HCT116 (cell line): ENCODE measurements around the gene LRRC4C. TPM values are rescaled to one million over a fixed set of nuclear protein-coding genes. Genes with fewer than 3 reads are reported as not detected.

Source experiments
- ATAC-seq: fragments of 200-7000 bp; cut with Tn5 transposase; 2 replicates; pipeline ENCODE4 v1.9.1; 2020; ENCODE audit warnings: mild to moderate bottlenecking, moderate library complexity
- BruUV-seq: library from RNA; stranded (reverse); fragments of 400-500 nt; replicated peaks from 2 replicates; lab custom pipeline; 2021; lab: Mats Ljungman, UMichigan
- CTCF ChIA-PET: fragments of 300-600 bp; sonication (Branson Sonifier 250); formaldehyde crosslinking; loops from one replicate; lab custom pipeline; 2021; ENCODE audit warnings: antibody characterized with exemption; lab: Charles Lee
- POLR2A ChIA-PET: fragments of 300-600, 350-600 bp; sonication (Branson Sonifier 250); formaldehyde crosslinking; loops from one replicate; lab custom pipeline; 2021; ENCODE audit warnings: antibody characterized with exemption; lab: Charles Lee
- RAD21 ChIA-PET, 2 experiments: fragments of 300-600 bp; sonication (Branson Sonifier 250); formaldehyde crosslinking; loops; one replicate each; lab custom pipeline; 2023; ENCODE audit warnings: low total read pairs in 2 of 2; ENCODE audit not compliant: uncharacterized antibody in 2 of 2, unreplicated experiment in 2 of 2, low non-redundant PET in 1 of 2; lab: Charles Lee
- DNase-seq: peaks from one replicate; pipeline ENCODE4 v3.0.0-alpha.2; 2010; ENCODE audit warnings: low read depth, low spot score
- H2AFZ ChIP-seq: fragments of 200-600 bp; shearing (Covaris generic), sonication (generic); 2 replicates; pipeline ENCODE4 v1.6.1; 2017; ENCODE audit warnings: low read depth, mixed run types, mixed read lengths, antibody characterized with exemption, low read length; ENCODE audit not compliant: poor library complexity, severe bottlenecking
- H3K27ac ChIP-seq: 2 replicates; pipeline ENCODE4 v1.5.1; 2012; ENCODE audit warnings: low read depth, low read length
- H3K27me3 ChIP-seq: fragments of 200-600 bp; sonication (generic); 2 replicates; pipeline ENCODE4 v1.6.1; 2016; ENCODE audit warnings: mixed run types, low read length, mixed read lengths; ENCODE audit not compliant: insufficient read depth
- H3K36me3 ChIP-seq, 2 experiments: fragments of 200-500 bp in 1 of 2; fragments of 200-600 bp in 1 of 2; sonication (Bioruptor generic) in 1 of 2; sonication (generic) in 1 of 2; 2 replicates each; pipeline versions ENCODE4 v1.5.1 to v1.6.1; 2014 to 2016; ENCODE audit warnings: low read length in 2 of 2, inconsistent platforms in 1 of 2, mixed read lengths in 1 of 2, mixed run types in 1 of 2; ENCODE audit not compliant: insufficient read depth in 2 of 2, control insufficient read depth in 1 of 2
- H3K4me1 ChIP-seq, 2 experiments: fragments of 200-600 bp in 1 of 2; sonication (generic) in 1 of 2; 2 replicates each; pipeline versions ENCODE4 v1.5.1 to v1.6.1; 2012 to 2017; ENCODE audit warnings: low read length in 2 of 2, inconsistent platforms in 1 of 2, mild to moderate bottlenecking in 1 of 2, mixed read lengths in 1 of 2, mixed run types in 1 of 2, moderate library complexity in 1 of 2; ENCODE audit not compliant: insufficient read depth in 2 of 2, control insufficient read depth in 1 of 2
- H3K4me2 ChIP-seq: fragments of 200-600 bp; sonication (generic); 2 replicates; pipeline ENCODE4 v1.6.1; 2017; ENCODE audit warnings: mixed run types, low read length, mixed read lengths
- H3K4me3 ChIP-seq, 2 experiments: fragments of 200-600 bp in 1 of 2; sonication (generic) in 1 of 2; replicated peaks in 1 of 2; 2 replicates each; pipeline ENCODE4 v1.5.1; 2011 to 2016; ENCODE audit warnings: low read length in 2 of 2, control low read depth in 1 of 2, low read depth in 1 of 2, mild to moderate bottlenecking in 1 of 2, mixed read lengths in 1 of 2, mixed run types in 1 of 2
- H3K79me2 ChIP-seq: fragments of 200-600 bp; sonication (generic); 2 replicates; pipeline ENCODE4 v1.6.1; 2017; ENCODE audit warnings: mild to moderate bottlenecking, mixed run types, low read length, moderate library complexity, mixed read lengths; ENCODE audit not compliant: insufficient read depth
- H3K9ac ChIP-seq: fragments of 200-600 bp; sonication (generic); 2 replicates; pipeline ENCODE4 v1.6.1; 2016; ENCODE audit warnings: low read length, mixed read lengths
- H3K9me2 ChIP-seq: fragments of 200-600 bp; sonication (generic), shearing (Covaris generic); 2 replicates; pipeline ENCODE4 v1.6.1; 2017; ENCODE audit warnings: mixed run types, mild to moderate bottlenecking, moderate library complexity; ENCODE audit not compliant: insufficient read depth
- H3K9me3 ChIP-seq, 2 experiments: fragments of 200-500 bp in 1 of 2; fragments of 200-600 bp in 1 of 2; sonication (Bioruptor generic) in 1 of 2; sonication (generic) in 1 of 2; 2 replicates each; pipeline ENCODE4 v1.6.1; 2014 to 2017; ENCODE audit warnings: low read length in 2 of 2, mixed read lengths in 2 of 2, inconsistent platforms in 1 of 2, low read depth in 1 of 2, mild to moderate bottlenecking in 1 of 2, mixed run types in 1 of 2, moderate library complexity in 1 of 2; ENCODE audit not compliant: control insufficient read depth in 1 of 2, insufficient read depth in 1 of 2
- H4K20me1 ChIP-seq: fragments of 200-600 bp; sonication (generic), shearing (Covaris generic); 2 replicates; pipeline ENCODE4 v1.6.1; 2017; ENCODE audit warnings: mixed run types, mild to moderate bottlenecking, moderate library complexity; ENCODE audit not compliant: insufficient read depth
- CBX3 ChIP-seq: IDR thresholded peaks from 2 replicates; pipeline ENCODE4 v1.6.1; 2012; ENCODE audit warnings: low read depth
- EGR1 ChIP-seq: IDR thresholded peaks from 2 replicates; pipeline ENCODE4 v1.6.1; 2012; ENCODE audit warnings: low read depth
- ELF1 ChIP-seq: IDR thresholded peaks from 2 replicates; pipeline ENCODE4 v1.6.1; 2012; ENCODE audit warnings: low read depth, borderline replicate concordance
- FOSL1 ChIP-seq: IDR thresholded peaks from 2 replicates; pipeline ENCODE4 v1.6.1; 2012; ENCODE audit warnings: low read depth
- JUND ChIP-seq: IDR thresholded peaks from 2 replicates; pipeline ENCODE4 v1.6.1; 2012
- POLR2A ChIP-seq: IDR thresholded peaks from 2 replicates; pipeline ENCODE4 v1.7.0; 2011; ENCODE audit warnings: borderline replicate concordance; ENCODE audit not compliant: insufficient read depth, insufficient read length; ENCODE audit errors: extremely low read depth
- POLR2AphosphoS5 ChIP-seq: IDR thresholded peaks from 2 replicates; pipeline ENCODE4 v1.6.1; 2011; ENCODE audit warnings: mild to moderate bottlenecking, low read depth, low read length, moderate library complexity
- RAD21 ChIP-seq: IDR thresholded peaks from 2 replicates; pipeline ENCODE4 v1.6.1; 2012; ENCODE audit warnings: low read depth, mild to moderate bottlenecking
- SP1 ChIP-seq: IDR thresholded peaks from 2 replicates; pipeline ENCODE4 v1.6.1; 2012; ENCODE audit warnings: low read depth
- TCF7L2 ChIP-seq: IDR thresholded peaks from 2 replicates; pipeline ENCODE4 v1.7.0; 2011; ENCODE audit warnings: borderline replicate concordance, inconsistent platforms; ENCODE audit not compliant: insufficient read depth, insufficient read length; ENCODE audit errors: extremely low read depth
- ZBTB33 ChIP-seq: IDR thresholded peaks from 2 replicates; pipeline ENCODE4 v1.6.1; 2011; ENCODE audit warnings: mild to moderate bottlenecking, low read length, moderate library complexity; ENCODE audit not compliant: insufficient replicate concordance; ENCODE audit errors: extremely low read depth
- ZNF274 ChIP-seq: fragments of 200-500 bp; sonication (Bioruptor generic); IDR thresholded peaks from 2 replicates; pipeline ENCODE4 v1.6.1; 2014; ENCODE audit warnings: mild to moderate bottlenecking, low read depth, low read length, inconsistent platforms
- intact Hi-C: fragments of 100-400 bp; cut with micrococcal nuclease; formaldehyde crosslinking; loops from 2 replicates; pipeline ENCODE4 v1.10.0; 2022
- total RNA-seq: library from RNA; stranded (reverse); gene quantifications from one replicate; pipeline ENCODE4 v1.2.1, GENCODE V29; 2021; ENCODE audit not compliant: unreplicated experiment

Gene LRRC4C
- total RNA-seq, 1 experiment from 2014 or later = not detected

- Histone ChIP-seq H3K9ac (no peak overlapping the region), H3K79me2 (no peaks in the 10 kb centered on the region), H3K4me3 (no peak overlapping the region), H3K27ac (no peak overlapping the region), H3K4me1 (no peaks in the 10 kb centered on the region), H4K20me1 (no peaks in the 10 kb centered on the region), H3K27me3 (no peaks in the 10 kb centered on the region), H3K9me2 (no peaks in the 10 kb centered on the region), H3K9me3 (peaks cover 0 to 4% of the 10 kb centered on the region in 2 experiments; a peak in 2 of 4 replicates), H3K4me2 (no peak overlapping the region), H3K36me3 (no peaks in the 10 kb centered on the region), H2AFZ (no peak overlapping the region)
- ATAC-seq (no peak), DNase-seq (no peak)
- no TSS peak for BruUV-seq
- TF ChIP-seq ZBTB33 (no peak), RAD21 (no peak), ZNF274 (no peak), JUND (no peak), CBX3 (no peak), FOSL1 (no peak), ELF1 (no peak), EGR1 (no peak), POLR2AphosphoS5 (no peak), SP1 (no peak), TCF7L2 (no peak), POLR2A (no peak)
- intact Hi-C loops = no loop called here
- POLR2A ChIA-PET = no interaction called here
- RAD21 ChIA-PET = no interaction called here
- CTCF ChIA-PET = no interaction called here
Observed at GRCh38 chr11:41307296-41308080, 152.0 kb downstream of the LRRC4C start.
